Stimulated activated CD8-positive, alpha-beta memory T cell treated with anti-CD3 and anti-CD28 coated beads, Interleukin-12 subunit alpha, Interleukin-12 subunit beta, amount 100 ng/mL, for 4 hours (primary cell): ENCODE data around the gene C14orf132.

ENCODE experiments used
- DNase-seq: peaks from one replicate; pipeline ENCODE4 v3.0.0-alpha.2; 2020; ENCODE audit warnings: low read depth

Gene C14orf132

GRCh38 chr14:96083667-96084320 is 44.6 kb downstream of the C14orf132 start:
- DNase-seq, result no peak

DNA sequence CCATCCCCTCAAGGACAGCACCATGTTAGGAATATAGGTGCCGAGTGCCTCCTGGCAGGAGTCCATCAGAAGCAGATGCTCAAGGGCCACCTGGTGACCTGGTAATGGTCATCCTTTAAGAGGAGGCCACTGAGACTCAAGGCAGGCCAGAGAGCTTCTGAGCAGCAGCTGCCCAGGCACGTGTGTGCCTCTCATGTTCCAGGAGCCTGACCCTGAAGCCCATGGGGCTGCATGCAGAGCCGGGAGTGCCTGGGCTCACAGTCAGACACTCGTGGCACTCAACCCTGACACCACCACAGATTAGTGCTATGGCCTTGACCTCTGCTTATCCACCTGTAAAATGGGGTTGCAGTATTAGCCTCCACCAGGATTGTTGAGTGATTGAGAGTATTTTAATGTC is 45.6 kb downstream of the C14orf132 start:
- DNase-seq, result no peak

DNA sequence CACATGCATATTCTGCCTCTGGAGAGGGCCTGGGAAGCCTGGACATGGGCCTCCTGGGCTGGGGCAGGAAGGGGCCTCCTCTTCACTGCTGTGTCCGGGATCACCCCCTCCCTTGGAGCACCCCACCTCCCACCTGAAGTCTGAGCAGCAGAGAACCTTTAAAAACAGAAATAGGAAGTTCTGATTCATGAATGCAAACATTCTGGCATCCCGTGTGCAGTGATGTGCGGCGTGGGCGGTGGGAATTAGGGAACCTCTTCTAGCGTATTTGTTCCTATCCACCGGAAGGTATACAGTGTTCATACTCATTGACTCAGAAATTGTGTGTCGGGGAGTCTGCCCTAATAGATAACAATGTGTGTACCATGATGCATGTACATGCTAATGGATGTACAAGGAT is 46.2 kb downstream of the C14orf132 start:
- DNase-seq, result no peak

DNA sequence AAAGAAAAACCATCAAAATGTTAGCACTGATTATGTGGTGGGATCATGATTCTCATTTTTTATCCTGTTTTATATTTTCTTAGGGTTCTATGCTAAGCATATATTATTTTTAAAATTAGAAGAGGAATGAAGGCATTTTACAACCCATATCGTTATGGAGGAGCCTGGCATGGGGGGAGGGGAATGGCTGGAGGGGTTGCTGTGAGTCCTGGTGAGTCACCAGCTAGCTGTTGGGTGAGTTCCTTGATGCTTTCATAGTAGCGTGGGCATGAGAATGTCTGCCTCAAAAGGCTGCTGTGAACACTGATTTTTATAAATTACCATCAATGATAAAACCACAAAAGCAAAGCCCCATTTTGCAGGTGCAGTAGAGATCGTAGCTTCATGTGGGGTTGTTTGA is 46.9 kb downstream of the C14orf132 start:
- no peak for DNase-seq

DNA sequence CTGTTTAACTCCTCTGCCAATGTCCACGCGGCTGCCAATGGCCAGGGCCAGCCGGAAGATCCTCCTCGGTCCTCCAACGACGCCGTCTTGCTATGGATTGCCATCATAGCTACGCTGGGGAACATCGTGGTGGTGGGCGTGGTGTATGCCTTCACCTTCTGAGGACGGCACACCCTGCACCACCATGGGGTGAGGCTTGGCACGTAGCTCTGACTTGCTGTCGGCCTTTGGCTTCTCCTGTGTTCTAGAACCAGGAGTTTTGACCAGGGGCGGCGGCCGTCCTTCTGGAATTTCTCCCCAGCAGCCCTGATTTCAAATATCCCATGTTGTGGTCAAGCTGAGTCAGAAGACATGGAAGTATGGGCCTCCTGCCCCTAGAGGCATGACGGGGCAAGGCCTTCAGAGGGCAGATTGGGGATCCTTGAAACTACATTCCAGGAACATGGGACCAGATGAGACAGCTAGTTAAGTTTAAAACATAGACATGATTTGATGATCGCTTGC is 47.5 kb downstream of the C14orf132 start:
- DNase-seq, result no peak

DNA sequence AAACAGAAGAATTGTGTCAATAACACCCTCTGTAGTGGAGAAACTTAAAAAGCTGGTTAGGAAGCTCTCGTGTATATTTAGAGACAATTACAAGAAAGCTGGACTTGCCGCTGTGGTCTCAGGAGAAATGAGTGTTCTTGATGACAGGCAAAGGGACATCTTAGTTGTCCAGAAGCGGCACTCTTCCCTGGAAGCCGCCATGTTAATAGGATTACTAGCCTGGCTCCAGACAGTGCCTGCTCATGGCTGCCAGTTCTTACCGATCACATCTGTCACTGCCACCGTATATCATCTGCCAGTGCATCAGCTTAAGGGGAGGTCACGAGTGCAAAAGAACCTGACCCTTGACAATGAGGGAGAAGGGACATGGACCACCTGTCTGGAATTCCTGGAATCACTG is 48.9 kb downstream of the C14orf132 start:
- DNase-seq, result no peak

GRCh38 chr14:96088481-96088880 is 49.3 kb downstream of the C14orf132 start:
- DNase-seq, result no peak

GRCh38 chr14:96088911-96089310 is 49.7 kb downstream of the C14orf132 start:
- no peak for DNase-seq

GRCh38 chr14:96089401-96089800 is 50.2 kb downstream of the C14orf132 start:
- no peak for DNase-seq

DNA sequence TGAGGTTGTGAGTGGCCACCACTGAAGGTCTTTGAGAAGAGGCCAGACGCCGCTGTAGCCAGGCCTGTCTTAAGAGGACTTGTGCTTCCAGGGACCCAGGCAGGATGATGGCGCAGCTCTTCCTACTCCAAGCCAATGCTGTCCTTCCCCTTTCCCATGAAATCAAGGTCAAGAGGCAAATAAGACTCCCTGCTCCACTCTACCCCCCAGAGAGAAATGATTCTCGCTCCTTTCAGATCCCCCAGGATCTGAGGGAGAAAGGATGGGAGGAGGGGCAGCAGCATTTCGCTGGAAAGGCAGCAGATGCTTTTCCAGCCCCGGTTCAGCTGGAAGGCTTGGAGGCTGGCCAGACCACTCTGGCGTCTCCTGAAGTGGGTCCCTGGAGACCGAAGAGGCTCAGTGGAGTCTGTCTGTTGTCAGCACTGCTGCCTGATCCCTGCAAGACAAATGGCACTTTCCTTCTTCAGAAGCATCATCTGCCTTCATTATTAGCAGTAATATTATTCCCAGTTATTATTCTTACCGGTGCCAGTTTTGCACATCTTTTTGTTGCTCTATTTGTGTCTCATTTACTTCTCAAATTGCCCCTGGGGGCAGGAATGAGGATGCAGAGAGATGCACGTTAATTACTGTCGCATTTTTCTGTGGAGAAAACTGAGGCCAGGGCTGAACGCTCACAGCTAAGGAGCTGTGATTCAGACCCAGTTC is 51.4 kb downstream of the C14orf132 start:
- no peak for DNase-seq

DNA sequence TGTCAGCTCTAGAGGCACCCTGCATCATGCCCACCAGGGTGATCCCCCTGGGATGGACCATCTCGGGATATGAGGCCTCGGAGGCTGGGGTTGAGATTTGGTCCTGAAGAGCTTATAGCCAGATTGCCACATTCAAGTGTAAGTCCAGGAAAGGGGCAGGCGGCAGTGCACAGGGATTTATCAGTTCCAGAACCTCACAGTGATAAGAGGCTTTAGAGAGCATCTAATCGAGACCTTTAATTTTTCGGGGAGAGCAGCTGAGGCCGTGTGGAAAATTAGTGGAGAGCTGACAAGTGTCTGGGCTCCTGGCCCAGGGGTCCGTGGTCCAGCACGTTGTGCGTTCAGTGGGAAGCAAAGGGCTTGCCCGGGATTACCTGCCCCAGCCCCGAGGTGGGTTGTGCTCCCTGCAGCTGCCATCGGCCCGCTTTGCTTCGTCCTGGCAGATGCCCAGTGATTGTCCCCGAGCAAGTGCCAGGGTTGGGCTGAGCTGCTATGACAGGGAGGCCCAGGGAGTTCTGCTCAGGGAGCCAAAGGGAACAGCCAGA is 52.1 kb downstream of the C14orf132 start:
- DNase-seq, result no peak

DNA sequence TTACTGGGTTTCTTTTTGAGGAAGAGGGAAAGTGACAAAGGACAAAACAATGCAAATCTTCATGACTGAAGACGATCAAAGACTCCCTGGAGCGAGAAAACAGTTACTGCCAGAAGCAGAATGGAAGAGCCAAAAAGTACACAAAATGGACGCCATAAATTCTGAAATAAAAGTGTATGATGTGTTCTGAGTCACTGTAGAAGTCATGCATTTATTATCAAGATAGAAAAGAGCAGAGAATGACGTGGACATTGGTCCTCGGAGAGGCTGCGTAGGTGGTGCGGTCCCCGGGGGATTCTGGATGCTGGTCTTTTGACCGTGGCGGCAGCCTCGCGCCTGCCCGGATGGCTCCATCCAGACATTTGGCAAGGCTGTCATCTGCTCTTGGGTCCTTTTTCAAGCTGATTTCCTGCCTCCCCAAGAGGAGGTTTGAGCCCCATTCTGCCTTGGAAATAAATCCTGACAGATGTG is 52.8 kb downstream of the C14orf132 start:
- DNase-seq, result no peak

GRCh38 chr14:96092936-96093335 is 53.8 kb downstream of the C14orf132 start:
- no peak for DNase-seq

DNA sequence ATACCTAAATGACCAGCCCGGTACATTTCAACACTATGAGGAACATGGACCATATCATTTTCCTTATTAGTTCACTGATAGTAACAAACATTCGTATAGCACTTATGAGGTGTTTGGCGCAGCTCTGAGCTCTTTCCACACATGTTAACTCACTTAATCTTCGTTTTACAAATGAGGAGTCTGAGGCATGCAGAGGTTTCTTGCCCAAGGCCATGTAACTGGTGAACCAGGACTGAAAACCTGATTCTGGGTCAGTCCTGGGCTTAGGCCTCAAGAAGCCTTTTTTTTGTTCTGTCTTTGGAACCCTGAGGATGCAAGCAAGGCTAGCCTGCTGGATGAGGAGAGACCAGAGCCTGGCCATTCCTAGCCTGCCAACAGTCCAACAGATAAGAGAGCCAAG is 55.0 kb downstream of the C14orf132 start:
- DNase-seq, result no peak

GRCh38 chr14:96094656-96095055 is 55.5 kb downstream of the C14orf132 start:
- DNase-seq, result no peak

DNA sequence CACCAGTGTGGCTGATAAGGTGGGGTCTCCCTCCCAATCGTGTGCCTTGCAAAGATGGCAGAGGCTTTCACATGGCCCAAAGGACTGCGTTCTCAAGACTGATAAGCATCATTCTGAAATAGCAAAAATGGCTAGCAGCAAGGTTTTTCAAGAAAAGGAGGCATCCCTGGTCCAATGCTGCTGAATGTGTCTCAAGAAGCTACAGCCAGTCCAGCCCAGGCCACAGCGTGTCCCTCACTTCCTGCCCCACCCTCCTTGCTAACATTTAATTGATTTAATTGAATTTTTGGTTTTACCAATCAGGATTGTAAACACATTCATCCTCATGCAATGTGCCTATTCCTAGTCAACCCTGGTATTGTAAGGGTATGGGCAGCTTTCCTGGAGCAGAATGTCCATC is 55.9 kb downstream of the C14orf132 start:
- no peak for DNase-seq

DNA sequence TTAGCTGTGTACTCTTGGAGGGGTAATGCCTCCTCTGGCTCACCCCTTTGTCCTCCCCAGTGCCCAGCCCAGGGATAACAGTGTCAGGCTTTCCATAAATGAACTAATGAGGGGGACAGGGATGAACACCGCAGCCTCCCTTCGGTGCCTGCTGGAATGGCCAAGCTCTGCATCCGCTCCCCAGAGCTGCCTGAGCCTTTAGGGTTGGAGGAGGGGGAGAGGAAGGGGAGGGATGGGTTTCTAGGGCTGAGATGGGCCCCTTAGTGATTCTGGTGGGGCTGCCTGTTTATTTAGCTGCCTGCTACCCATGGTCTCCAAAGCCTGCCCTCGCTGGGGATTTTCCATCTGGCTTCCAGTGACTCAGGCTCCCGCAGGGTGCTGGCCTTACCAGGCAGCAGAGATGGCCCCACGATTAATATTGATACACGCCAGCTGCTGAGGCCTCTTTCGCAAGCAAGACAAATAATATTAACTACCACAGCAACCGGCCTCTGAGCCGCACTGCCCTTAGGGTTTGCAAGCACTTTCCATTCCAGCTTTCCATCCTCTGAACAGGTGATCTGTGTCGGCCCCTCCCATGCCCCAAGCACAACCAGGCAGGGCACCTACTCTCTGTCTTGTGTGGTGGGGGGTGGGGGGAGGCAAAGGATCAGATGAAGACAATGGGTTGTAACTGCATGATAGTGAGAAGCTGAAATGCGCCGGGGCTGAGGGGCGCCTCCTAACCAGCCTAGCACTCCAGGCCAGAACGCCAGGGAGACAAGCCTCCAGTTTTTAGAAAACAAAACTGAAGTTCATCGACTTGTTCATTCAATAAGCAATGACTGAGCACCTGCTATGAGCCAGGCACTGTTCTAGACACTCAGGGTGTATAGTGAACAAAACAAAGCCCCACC is 56.7 kb downstream of the C14orf132 start:
- no peak for DNase-seq

- no peak for DNase-seq
Observed at GRCh38 chr14:96096639-96097610, 57.8 kb downstream of the C14orf132 start.

GRCh38 chr14:96097752-96098151 is 58.6 kb downstream of the C14orf132 start:
- DNase-seq, result no peak

GRCh38 chr14:96098309-96098998 is 59.3 kb downstream of the C14orf132 start:
- no peak for DNase-seq

- no peak for DNase-seq
Observed at GRCh38 chr14:96098999-96099335, 59.8 kb downstream of the C14orf132 start.
